Measurements from ENCODE around the gene DNAJB4.
"Not testable (repeated sequence)": the region's sequence is repeated elsewhere in the genome, so short reads cannot be mapped to it uniquely, and the experiment has no call there.

Gene DNAJB4

GRCh38 chr1:78004719-78005447 lies at the start of gene DNAJB4:
Gene DNAJB4, plus strand, starts transcription at chr1:78004939. Its CDS starts 172 bp downstream, at chr1:78005111.
- DNase-seq, result peak; percentile 87 to 94

- no peak for DNase-seq
Measured at GRCh38 chr1:77955709-77956108, 49.0 kb upstream of the DNAJB4 start.

- DNase-seq, result no peak
Measured at GRCh38 chr1:77956464-77956863, 48.3 kb upstream of the DNAJB4 start.

DNA sequence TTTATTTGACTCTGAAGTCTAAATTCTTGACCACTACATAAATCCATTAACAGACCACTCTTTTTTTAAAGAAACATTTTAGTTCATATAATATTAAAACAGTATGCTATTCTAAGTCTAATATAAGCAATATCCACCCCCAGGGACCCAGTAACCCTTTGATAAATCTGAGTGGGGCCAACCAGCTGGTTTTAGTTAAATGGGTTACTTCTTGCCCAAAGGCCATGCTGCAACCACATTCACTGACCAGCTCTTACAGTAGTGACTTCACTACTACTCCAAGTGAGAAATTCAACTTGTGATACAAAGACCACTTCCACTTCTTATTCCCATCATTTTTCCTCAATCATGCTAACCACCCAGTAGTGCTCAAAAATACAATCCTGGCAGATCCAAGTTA lies 46.3 kb upstream of the DNAJB4 start:
- no peak for DNase-seq

- no peak for DNase-seq
Measured at GRCh38 chr1:77958850-77959249, 45.9 kb upstream of the DNAJB4 start.

DNA sequence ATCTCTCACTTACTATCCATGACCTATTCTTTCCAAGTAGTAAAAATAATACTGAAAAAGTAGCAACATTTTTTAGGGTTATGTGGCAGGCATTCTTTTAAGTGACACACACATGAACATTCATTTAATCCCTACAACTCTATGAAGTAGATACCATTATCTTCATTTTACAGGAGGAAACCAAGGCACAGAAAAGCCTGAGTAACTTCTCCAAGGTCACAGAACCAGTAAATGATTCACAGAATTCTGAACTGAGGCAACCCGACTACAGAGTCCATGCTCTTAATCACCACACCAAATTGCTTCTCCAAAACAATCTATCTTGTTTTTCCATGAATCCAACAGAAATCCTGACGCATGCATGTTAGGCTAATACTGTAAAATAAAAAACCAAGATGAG lies 43.3 kb upstream of the DNAJB4 start:
- no peak for DNase-seq

- no peak for DNase-seq
Measured at GRCh38 chr1:77966291-77966690, 38.4 kb upstream of the DNAJB4 start.

- DNase-seq, result no peak
Measured at GRCh38 chr1:77970192-77970591, 34.5 kb upstream of the DNAJB4 start.

DNA sequence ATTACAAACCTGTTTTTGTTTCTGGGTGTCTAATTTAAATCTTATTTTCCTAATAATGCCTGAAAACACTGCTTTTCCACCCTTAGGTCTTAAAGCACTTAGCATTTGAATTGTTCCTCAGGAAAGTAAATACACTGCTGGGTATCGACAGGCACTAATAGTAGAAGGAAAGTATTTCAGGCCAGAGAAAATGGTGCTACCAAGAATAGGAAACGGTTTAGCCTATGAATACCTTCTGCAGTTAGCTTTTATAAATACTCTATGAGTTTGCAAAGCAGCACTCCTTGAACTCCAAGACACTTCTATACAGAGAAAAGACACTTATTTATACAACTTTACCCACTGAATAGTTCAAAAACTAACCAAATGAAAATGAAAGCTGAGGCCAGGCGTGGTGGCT lies 32.7 kb upstream of the DNAJB4 start:
- DNase-seq, result no peak

GRCh38 chr1:77975386-77975785 lies 29.4 kb upstream of the DNAJB4 start:
- no peak for DNase-seq

DNA sequence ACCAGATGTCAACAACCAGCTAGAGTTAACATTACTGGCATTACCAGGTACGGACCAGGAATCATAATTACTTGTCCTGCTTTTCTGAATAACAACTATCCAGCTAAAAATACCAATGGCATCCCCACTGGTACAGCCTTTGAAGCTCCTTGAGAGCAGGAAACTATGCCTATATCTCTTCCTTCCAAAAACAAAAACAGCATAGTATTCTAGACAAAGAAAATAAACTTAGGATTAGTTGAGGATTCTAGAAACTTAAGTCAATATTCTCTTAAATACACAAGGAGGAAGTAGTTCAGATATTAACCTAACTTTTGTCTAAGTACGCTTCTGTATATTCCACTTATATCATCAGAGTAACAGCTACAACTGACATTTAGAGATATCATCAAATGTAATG lies 28.8 kb upstream of the DNAJB4 start:
- no peak for DNase-seq

- peak in 1 of 2 donors; percentile 29 for DNase-seq
Measured at GRCh38 chr1:77976433-77977076, 28.2 kb upstream of the DNAJB4 start.

- no peak for DNase-seq
Measured at GRCh38 chr1:77977989-77978292, 26.8 kb upstream of the DNAJB4 start.

DNA sequence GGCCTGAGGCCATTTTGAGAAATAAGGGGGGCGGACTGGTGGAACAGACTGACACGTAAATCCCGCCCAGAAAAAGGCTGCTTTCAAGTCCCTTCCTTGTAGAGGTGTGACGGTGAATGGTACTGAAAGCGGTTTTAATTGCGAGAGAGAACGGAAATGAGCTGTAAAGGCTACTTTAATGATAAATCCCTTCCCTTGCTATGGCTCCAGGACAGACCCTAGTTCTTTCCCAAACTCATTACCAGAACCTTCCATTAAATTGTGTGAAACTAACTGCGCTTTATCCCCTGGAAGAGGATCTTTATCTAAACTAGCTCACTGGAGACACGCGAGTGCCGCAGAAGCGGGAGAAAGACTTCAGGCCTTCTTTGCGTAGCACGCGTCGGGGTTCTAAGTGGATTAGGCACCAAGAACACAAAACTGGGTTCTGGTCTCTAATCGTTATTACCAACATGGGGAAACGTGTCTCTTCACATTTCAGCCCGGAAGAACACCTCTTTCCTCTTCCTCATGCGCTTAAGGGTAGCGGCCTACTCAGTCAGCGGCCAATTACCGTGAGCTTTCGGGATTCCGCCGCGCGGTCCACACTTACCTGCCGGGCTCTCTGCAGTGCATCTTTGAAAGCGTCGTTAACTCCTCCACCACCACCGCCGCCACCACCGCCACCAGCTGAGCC lies 26.3 kb upstream of the DNAJB4 start:
- peak; percentile 87 to 93 for DNase-seq

GRCh38 chr1:77978969-77979876 lies 25.5 kb upstream of the DNAJB4 start, which contains the start of gene FUBP1:
Gene FUBP1, minus strand, starts transcription at chr1:77979072. Its CDS starts 68 bp downstream, at chr1:77979004.
- peak; percentile 97 to 99 for DNase-seq

- not testable (repeated sequence) for DNase-seq
Measured at GRCh38 chr1:77983352-77983996, 21.3 kb upstream of the DNAJB4 start.

- no peak for DNase-seq
Measured at GRCh38 chr1:77983997-77984355, 20.8 kb upstream of the DNAJB4 start.

DNA sequence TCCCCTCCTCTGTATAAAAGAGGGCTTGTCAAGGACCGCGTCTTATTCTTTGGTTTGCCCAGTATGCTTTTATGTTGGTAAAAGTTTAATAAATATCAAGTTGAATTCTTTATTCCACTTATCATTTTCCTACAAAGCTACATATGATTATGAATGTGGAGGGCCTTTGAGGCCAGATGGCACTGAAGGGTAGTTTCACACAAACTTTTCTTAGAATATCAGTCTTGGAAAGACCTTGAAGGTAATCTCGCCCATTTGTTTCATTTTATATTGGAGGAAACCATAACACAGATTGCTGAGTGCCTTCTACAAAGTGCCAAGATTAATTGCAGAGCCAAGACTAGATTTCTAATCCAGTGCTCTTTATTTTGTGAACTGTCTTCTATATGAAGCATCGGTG lies 20.1 kb upstream of the DNAJB4 start:
- no peak for DNase-seq

DNA sequence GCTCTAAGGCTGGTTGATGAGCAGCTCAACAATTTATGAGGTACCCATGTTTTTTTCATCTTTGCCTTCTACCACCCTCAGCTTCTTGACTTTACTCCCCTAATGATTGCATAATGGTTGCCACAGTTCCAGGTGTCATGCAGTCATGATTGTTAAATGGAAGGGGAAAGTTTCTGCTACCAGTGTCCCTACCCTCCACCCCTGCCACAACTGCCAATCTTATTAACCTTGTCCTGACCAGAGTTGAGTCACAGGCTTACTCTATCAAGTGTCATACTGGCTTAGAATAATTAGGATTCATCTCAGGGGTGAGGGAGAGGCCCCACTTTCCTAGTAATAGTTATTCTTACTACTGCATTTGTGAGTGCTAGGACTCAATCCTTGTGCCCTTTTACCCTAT lies 17.9 kb upstream of the DNAJB4 start:
- DNase-seq, result no peak

GRCh38 chr1:77987919-77988318 lies 16.8 kb upstream of the DNAJB4 start:
- DNase-seq, result no peak

DNA sequence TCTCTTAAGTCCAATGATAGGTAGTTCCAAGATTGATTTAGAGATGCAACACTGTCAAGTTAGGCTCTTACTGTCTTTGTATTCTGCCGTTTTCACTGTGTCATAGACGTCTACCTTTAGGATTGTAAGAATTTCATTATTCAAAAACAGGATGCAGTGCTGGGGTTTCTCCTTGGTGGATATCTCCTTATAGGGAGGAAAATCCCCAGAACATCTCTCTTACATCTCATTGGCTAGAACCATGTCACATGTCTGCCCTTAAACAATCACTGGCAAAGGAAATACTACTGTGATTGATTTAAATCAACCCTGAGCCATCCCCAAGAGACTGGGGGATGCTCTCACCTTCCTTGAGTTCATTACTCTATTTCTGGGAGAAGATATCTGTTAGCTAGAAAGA lies 15.0 kb upstream of the DNAJB4 start:
- DNase-seq, result no peak

- no peak for DNase-seq
Measured at GRCh38 chr1:77990629-77991204, 14.0 kb upstream of the DNAJB4 start.
